ENCODE measurements around the gene KIF22.

KIF22 gene

DNA sequence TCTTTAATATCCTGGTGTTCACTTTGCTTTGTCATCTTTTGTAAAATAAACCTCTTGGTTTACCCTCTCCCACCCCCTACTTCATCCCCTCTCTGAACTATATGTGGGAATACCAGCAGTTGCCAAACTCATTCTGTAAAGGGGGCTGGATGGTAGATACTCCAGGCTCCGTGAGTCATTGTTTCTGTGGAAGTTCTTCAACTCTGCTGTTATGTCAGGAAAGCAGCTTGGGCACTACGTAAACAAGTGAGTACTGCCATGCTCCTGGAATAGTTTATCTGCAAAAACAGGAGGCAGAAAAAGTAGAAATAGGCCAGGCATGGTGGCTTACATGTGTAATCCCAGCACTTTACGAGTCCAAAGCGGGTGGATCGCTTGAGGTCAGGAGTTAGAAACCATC is 47.3 kb downstream of the KIF22 start:
- Histone ChIP-seq H3K9me2 (replicated peaks; ENCODE audit: insufficient read depth, low read length) (no peaks in the 10 kb centered on the region), H3K36me3 (ENCODE audit: low read length) (no peaks in the 10 kb centered on the region), H4K20me1 (ENCODE audit: low read depth, low read length) (no peaks in the 10 kb centered on the region), H3F3A (ENCODE audit: insufficient read depth) (no peaks in the 10 kb centered on the region), H3K27me3 (ENCODE audit: low read length) (no peaks in the 10 kb centered on the region), H3K9me3 (ENCODE audit: insufficient read depth, low read length) (no peaks in the 10 kb centered on the region), H3K4me2 (ENCODE audit: low read depth, low read length, poor library complexity, severe bottlenecking) (no peak overlapping the region), H3K79me2 (ENCODE audit: insufficient read depth, low read length) (no peaks in the 10 kb centered on the region), H3K9ac (ENCODE audit: low read length) (no peak overlapping the region), H3K4me3 (ENCODE audit: insufficient read depth, low read length, poor library complexity, severe bottlenecking) (no peak overlapping the region), H2AFZ (ENCODE audit: low read depth, low read length, severe bottlenecking) (no peak overlapping the region), H3K27ac (ENCODE audit: low read depth, low read length) (no peak overlapping the region)
- TF ChIP-seq EZH2phosphoT487 (conservative IDR thresholded peaks at IDR 0.05; ENCODE audit: low read length): no peak

DNA sequence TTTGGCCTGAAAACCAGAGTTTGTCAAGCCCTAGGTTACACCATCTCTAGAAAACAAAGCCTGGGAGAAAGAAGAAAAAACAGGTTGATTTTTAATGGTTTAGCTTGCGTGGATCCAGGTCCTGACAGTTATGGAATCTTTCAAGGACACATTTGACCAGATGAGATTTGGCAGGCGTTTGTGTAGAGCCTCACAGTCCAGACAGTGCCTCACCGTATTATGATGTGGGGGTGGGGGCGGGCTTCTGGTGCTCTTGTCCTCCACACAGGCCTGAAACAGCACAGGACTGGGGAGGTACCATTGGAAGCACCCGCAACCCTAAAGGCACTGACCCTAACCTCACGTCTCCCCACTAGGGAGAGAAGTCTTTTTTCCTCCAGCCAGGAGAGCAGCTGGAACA is 49.3 kb downstream of the KIF22 start:
- no peak overlapping the region for H3K4me3 ChIP-seq (ENCODE audit: insufficient read depth, low read length, poor library complexity, severe bottlenecking)
- no peaks in the 10 kb centered on the region for H4K20me1 ChIP-seq (ENCODE audit: low read depth, low read length)
- no peaks in the 10 kb centered on the region for H3K9me3 ChIP-seq (ENCODE audit: insufficient read depth, low read length)
- no peaks in the 10 kb centered on the region for H3K79me2 ChIP-seq (ENCODE audit: insufficient read depth, low read length)
- no peaks in the 10 kb centered on the region for H3F3A ChIP-seq (ENCODE audit: insufficient read depth)
- H3K36me3 ChIP-seq (ENCODE audit: low read length): no peaks in the 10 kb centered on the region
- H3K27me3 ChIP-seq (ENCODE audit: low read length): no peaks in the 10 kb centered on the region
- H2AFZ ChIP-seq (ENCODE audit: low read depth, low read length, severe bottlenecking): no peak overlapping the region
- no peak overlapping the region for H3K9ac ChIP-seq (ENCODE audit: low read length)
- H3K27ac ChIP-seq (ENCODE audit: low read depth, low read length): no peak overlapping the region
- H3K4me2 ChIP-seq (ENCODE audit: low read depth, low read length, poor library complexity, severe bottlenecking): no peak overlapping the region
- TF ChIP-seq, protein P1, sequence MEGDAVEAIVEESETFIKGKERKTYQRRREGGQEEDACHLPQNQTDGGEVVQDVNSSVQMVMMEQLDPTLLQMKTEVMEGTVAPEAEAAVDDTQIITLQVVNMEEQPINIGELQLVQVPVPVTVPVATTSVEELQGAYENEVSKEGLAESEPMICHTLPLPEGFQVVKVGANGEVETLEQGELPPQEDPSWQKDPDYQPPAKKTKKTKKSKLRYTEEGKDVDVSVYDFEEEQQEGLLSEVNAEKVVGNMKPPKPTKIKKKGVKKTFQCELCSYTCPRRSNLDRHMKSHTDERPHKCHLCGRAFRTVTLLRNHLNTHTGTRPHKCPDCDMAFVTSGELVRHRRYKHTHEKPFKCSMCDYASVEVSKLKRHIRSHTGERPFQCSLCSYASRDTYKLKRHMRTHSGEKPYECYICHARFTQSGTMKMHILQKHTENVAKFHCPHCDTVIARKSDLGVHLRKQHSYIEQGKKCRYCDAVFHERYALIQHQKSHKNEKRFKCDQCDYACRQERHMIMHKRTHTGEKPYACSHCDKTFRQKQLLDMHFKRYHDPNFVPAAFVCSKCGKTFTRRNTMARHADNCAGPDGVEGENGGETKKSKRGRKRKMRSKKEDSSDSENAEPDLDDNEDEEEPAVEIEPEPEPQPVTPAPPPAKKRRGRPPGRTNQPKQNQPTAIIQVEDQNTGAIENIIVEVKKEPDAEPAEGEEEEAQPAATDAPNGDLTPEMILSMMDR (IDR thresholded peaks at IDR 0.05; ENCODE audit: insufficient read depth, low read length, poor library complexity, severe bottlenecking): no peak
- no peak for TF ChIP-seq EZH2phosphoT487 (conservative IDR thresholded peaks at IDR 0.05; ENCODE audit: low read length)
- no peaks in the 10 kb centered on the region for H3K9me2 ChIP-seq (replicated peaks; ENCODE audit: insufficient read depth, low read length)

DNA sequence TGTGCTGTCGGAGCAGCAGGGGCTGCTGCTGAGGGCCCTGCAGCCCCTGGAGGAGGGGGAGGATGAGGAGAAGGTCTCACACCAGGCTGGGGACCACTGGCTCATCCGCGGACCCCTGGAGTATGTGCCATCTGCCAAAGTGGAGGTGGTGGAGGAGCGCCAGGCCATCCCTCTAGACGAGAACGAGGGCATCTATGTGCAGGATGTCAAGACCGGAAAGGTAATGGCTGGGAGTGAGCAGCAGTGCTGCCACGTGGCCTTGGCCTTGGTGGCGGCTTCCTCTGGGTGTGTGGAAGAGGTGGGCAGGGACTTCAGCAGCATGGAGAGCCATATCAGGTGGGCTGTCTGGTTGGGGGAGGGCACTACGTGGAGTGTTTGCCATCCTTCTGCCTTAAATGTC is 49.7 kb downstream of the KIF22 start:
- no peaks in the 10 kb centered on the region for H3K27me3 ChIP-seq (ENCODE audit: low read length)

DNA sequence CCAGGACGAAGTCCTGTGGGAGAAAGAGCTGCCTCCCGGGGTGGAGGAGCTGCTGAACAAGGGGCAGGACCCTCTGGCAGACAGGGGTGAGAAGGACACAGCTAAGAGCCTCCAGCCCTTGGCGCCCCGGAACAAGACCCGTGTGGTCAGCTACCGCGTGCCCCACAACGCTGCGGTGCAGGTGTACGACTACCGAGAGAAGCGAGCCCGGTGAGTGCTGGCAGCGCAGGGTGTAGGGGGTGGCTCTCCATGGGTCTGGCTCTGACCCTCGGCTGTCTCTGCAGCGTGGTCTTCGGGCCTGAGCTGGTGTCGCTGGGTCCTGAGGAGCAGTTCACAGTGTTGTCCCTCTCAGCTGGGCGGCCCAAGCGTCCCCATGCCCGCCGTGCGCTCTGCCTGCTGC is 51.1 kb downstream of the KIF22 start:
- H3K4me3 ChIP-seq (ENCODE audit: insufficient read depth, low read length, poor library complexity, severe bottlenecking): no peak overlapping the region

More for the DNA sequence above, 49.7 kb downstream of the KIF22 start:
- H4K20me1 ChIP-seq (ENCODE audit: low read depth, low read length): no peaks in the 10 kb centered on the region
- H3K4me3 ChIP-seq (ENCODE audit: insufficient read depth, low read length, poor library complexity, severe bottlenecking): no peak overlapping the region
- no peaks in the 10 kb centered on the region for H3K9me2 ChIP-seq (replicated peaks; ENCODE audit: insufficient read depth, low read length)
- no peaks in the 10 kb centered on the region for H3K79me2 ChIP-seq (ENCODE audit: insufficient read depth, low read length)
- H3K36me3 ChIP-seq (ENCODE audit: low read length): no peaks in the 10 kb centered on the region
- no peak overlapping the region for H2AFZ ChIP-seq (ENCODE audit: low read depth, low read length, severe bottlenecking)
- H3K9me3 ChIP-seq (ENCODE audit: insufficient read depth, low read length): no peaks in the 10 kb centered on the region
- H3K4me2 ChIP-seq (ENCODE audit: low read depth, low read length, poor library complexity, severe bottlenecking): no peak overlapping the region
- no peaks in the 10 kb centered on the region for H3F3A ChIP-seq (ENCODE audit: insufficient read depth)
- H3K9ac ChIP-seq (ENCODE audit: low read length): no peak overlapping the region
- no peak overlapping the region for H3K27ac ChIP-seq (ENCODE audit: low read depth, low read length)
- TF ChIP-seq, protein P1 (IDR thresholded peaks at IDR 0.05; ENCODE audit: insufficient read depth, low read length, poor library complexity, severe bottlenecking): no peak
- no peak for TF ChIP-seq EZH2phosphoT487 (conservative IDR thresholded peaks at IDR 0.05; ENCODE audit: low read length)

More for the DNA sequence above, 51.1 kb downstream of the KIF22 start:
- no peaks in the 10 kb centered on the region for H3K79me2 ChIP-seq (ENCODE audit: insufficient read depth, low read length)
- TF ChIP-seq, protein P1 (IDR thresholded peaks at IDR 0.05; ENCODE audit: insufficient read depth, low read length, poor library complexity, severe bottlenecking): no peak
- no peak for TF ChIP-seq EZH2phosphoT487 (conservative IDR thresholded peaks at IDR 0.05; ENCODE audit: low read length)
- H3K9me2 ChIP-seq (replicated peaks; ENCODE audit: insufficient read depth, low read length): no peaks in the 10 kb centered on the region
- no peak overlapping the region for H3K9ac ChIP-seq (ENCODE audit: low read length)
- H3K27me3 ChIP-seq (ENCODE audit: low read length): no peaks in the 10 kb centered on the region
- H3K36me3 ChIP-seq (ENCODE audit: low read length): no peaks in the 10 kb centered on the region
- no peak overlapping the region for H3K4me2 ChIP-seq (ENCODE audit: low read depth, low read length, poor library complexity, severe bottlenecking)
- no peaks in the 10 kb centered on the region for H3F3A ChIP-seq (ENCODE audit: insufficient read depth)
- no peaks in the 10 kb centered on the region for H3K9me3 ChIP-seq (ENCODE audit: insufficient read depth, low read length)
- no peaks in the 10 kb centered on the region for H4K20me1 ChIP-seq (ENCODE audit: low read depth, low read length)
- H3K27ac ChIP-seq (ENCODE audit: low read depth, low read length): no peak overlapping the region
- H2AFZ ChIP-seq (ENCODE audit: low read depth, low read length, severe bottlenecking): no peak overlapping the region

Measured in SU-DHL-6 (cell line).